NCI-H748 (cell line): ENCODE results near the gene SCG2.
A peak's percentile ranks its signal among the peaks of the same experiment; 100 is the strongest.
"Not testable (repeated sequence)": the region's sequence is repeated elsewhere in the genome, so short reads cannot be mapped to it uniquely, and the experiment has no call there.

ENCODE experiments used
- DNase-seq: peaks from one replicate; lab custom pipeline; 2025; ENCODE audit not compliant: unreplicated experiment; lab: John Stamatoyannopoulos, UW

SCG2 gene

GRCh38 chr2:223612501-223612900 lies 10.3 kb upstream of the SCG2 start:
- no peak for DNase-seq

GRCh38 chr2:223611061-223611460 lies 8.9 kb upstream of the SCG2 start:
- DNase-seq: no peak

GRCh38 chr2:223607476-223607875 lies 5.3 kb upstream of the SCG2 start:
- no peak for DNase-seq

GRCh38 chr2:223606946-223607345 lies 4.8 kb upstream of the SCG2 start:
- no peak for DNase-seq

GRCh38 chr2:223604231-223604630 lies 2.1 kb upstream of the SCG2 start:
- DNase-seq: no peak

GRCh38 chr2:223602972-223603371 lies 811 bp upstream of the SCG2 start:
- no peak for DNase-seq

- peak; percentile 50 for DNase-seq
Observed at GRCh38 chr2:223601018-223601417, 1.1 kb downstream of the SCG2 start.

- no peak for DNase-seq
Observed at GRCh38 chr2:223599640-223600380, 2.4 kb downstream of the SCG2 start.

GRCh38 chr2:223598994-223599639 lies 3.0 kb downstream of the SCG2 start:
- DNase-seq: peak; percentile 33

- no peak for DNase-seq
Observed at GRCh38 chr2:223597076-223597475, 5.1 kb downstream of the SCG2 start.

- no peak for DNase-seq
Observed at GRCh38 chr2:223596208-223596607, 6.0 kb downstream of the SCG2 start.

GRCh38 chr2:223594831-223595230 lies 7.3 kb downstream of the SCG2 start:
- no peak for DNase-seq

- peak; percentile 36 for DNase-seq
Observed at GRCh38 chr2:223594259-223594658, 7.9 kb downstream of the SCG2 start.

GRCh38 chr2:223592689-223593088 lies 9.5 kb downstream of the SCG2 start:
- DNase-seq: not testable (repeated sequence)

GRCh38 chr2:223591596-223591995 lies 10.6 kb downstream of the SCG2 start:
- DNase-seq: peak; percentile 80

GRCh38 chr2:223590964-223591363 lies 11.2 kb downstream of the SCG2 start:
- peak; percentile 83 for DNase-seq

- DNase-seq: no peak
Observed at GRCh38 chr2:223589901-223590300, 12.3 kb downstream of the SCG2 start.

- DNase-seq: no peak
Observed at GRCh38 chr2:223588251-223588650, 13.9 kb downstream of the SCG2 start.

GRCh38 chr2:223587301-223587700 lies 14.9 kb downstream of the SCG2 start:
- DNase-seq: no peak

- peak; percentile 98 for DNase-seq
Observed at GRCh38 chr2:223586261-223586660, 15.9 kb downstream of the SCG2 start.

GRCh38 chr2:223585666-223586065 lies 16.5 kb downstream of the SCG2 start:
- DNase-seq: peak; percentile 99

GRCh38 chr2:223582001-223582400 lies 20.2 kb downstream of the SCG2 start:
- DNase-seq: no peak

- DNase-seq: peak; percentile 27
Observed at GRCh38 chr2:223580951-223581350, 21.2 kb downstream of the SCG2 start.
